ENCODE data around the gene RNF167.
A peak's percentile ranks its signal among the peaks of the same experiment; 100 is the strongest.

The RNF167 gene

DNA sequence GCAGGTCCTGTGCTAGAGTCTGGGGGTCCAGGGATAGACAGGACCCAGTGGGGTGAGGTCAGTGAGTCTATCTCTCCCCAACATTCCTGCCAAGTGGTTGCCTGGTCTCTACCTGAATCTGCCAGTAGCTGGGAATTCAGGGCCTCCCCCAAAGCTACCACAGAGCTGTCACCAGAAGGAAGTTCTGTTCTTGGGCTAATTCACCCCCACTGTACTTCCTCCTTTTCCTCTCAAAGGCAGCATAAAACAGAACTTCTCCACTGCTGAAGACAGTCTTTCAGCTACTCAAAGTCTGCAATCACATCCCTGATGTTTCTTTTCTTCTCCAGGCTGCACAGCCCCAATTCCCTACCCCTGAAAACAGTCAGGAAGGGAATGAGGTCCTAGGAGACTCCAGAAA is 38.7 kb downstream of the RNF167 start:
- DNase-seq (ENCODE audit: low spot score) = no peak

- DNase-seq (ENCODE audit: low spot score) = no peak
Observed at GRCh38 chr17:4980644-4981216, 40.7 kb downstream of the RNF167 start.

DNA sequence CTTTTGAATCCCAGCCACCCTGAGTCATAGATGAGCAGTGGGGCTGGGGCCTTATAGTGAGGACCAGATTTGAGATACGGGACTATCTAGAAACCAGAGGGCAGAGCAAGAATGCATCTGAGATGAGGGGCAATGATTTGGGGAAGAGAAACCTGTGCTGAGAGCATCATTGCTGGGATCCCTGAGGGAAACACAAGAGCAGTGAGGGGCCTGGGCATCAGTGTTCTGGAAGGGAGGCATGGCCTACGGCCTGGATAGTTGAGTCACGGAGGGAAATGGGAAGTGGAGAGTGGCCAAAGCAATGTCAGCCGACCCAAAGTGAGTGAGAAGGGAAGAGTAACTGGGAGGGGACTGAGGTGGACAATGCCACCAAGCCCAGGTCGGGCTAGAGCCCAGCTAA is 42.2 kb downstream of the RNF167 start:
- DNase-seq (ENCODE audit: low spot score) = no peak

- DNase-seq (ENCODE audit: low spot score) = no peak
Observed at GRCh38 chr17:4986403-4986802, 46.3 kb downstream of the RNF167 start.

- peak; percentile 63 for DNase-seq (ENCODE audit: low spot score)
Observed at GRCh38 chr17:4986951-4987766, 47.1 kb downstream of the RNF167 start, which contains the start of gene CAMTA2. CAMTA2 (minus strand) TSS chr17:4987675; CDS start chr17:4986222, 1,453 bp downstream.

GRCh38 chr17:4987767-4988567 is 47.9 kb downstream of the RNF167 start:
- DNase-seq (ENCODE audit: low spot score) = no peak

- no peak for DNase-seq (ENCODE audit: low spot score)
Observed at GRCh38 chr17:4994081-4994595, 54.1 kb downstream of the RNF167 start.
